HEK293 (cell line): ENCODE results near the gene PDYN.

Experiments
- GLIS1 ChIP-seq: fragments of 450-650 bp; formaldehyde crosslinking; IDR thresholded peaks from 2 replicates; pipeline ENCODE4 v1.5.1; 2016; ENCODE audit warnings: missing biosample characterization, missing genetic modification characterization
- ZNF324 ChIP-seq: fragments of 450-650 bp; formaldehyde crosslinking; IDR thresholded peaks from 2 replicates; pipeline ENCODE4 v1.5.1; 2016; ENCODE audit warnings: missing biosample characterization, missing genetic modification characterization
- ZNF335 ChIP-seq: fragments of 450-650 bp; formaldehyde crosslinking; conservative IDR thresholded peaks from 2 replicates; pipeline ENCODE4 v1.5.1; 2016; ENCODE audit warnings: missing biosample characterization, missing genetic modification characterization
- ZNF404 ChIP-seq: fragments of 450-650 bp; formaldehyde crosslinking; IDR thresholded peaks from 2 replicates; pipeline ENCODE4 v1.5.1; 2017; ENCODE audit warnings: missing biosample characterization, missing genetic modification characterization
- ZNF558 ChIP-seq: fragments of 450-650 bp; formaldehyde crosslinking; IDR thresholded peaks from 2 replicates; pipeline ENCODE4 v1.5.1; 2016; ENCODE audit warnings: missing biosample characterization, missing genetic modification characterization
- ZNF585B ChIP-seq: fragments of 450-650 bp; formaldehyde crosslinking; IDR thresholded peaks from 2 replicates; pipeline ENCODE4 v1.5.1; 2016; ENCODE audit warnings: missing biosample characterization, missing genetic modification characterization
- ZNF768 ChIP-seq: fragments of 450-650 bp; formaldehyde crosslinking; IDR thresholded peaks from 2 replicates; pipeline ENCODE4 v1.5.1; 2018; ENCODE audit warnings: missing biosample characterization, mild to moderate bottlenecking, missing genetic modification characterization
- TF ChIP-seq, protein P1 (sequence below): fragments of 450-650 bp; formaldehyde crosslinking; IDR thresholded peaks from 2 replicates; pipeline ENCODE4 v1.5.1; 2016; ENCODE audit warnings: missing biosample characterization, missing genetic modification characterization
- TF ChIP-seq, protein P2 (sequence below): fragments of 450-650 bp; formaldehyde crosslinking; IDR thresholded peaks from 2 replicates; pipeline ENCODE4 v1.5.1; 2016; ENCODE audit warnings: missing biosample characterization, missing genetic modification characterization
- TF ChIP-seq, protein P3 (sequence below): fragments of 450-650 bp; formaldehyde crosslinking; IDR thresholded peaks from 2 replicates; pipeline ENCODE4 v1.5.1; 2016; ENCODE audit warnings: missing biosample characterization, missing genetic modification characterization

DNA sequence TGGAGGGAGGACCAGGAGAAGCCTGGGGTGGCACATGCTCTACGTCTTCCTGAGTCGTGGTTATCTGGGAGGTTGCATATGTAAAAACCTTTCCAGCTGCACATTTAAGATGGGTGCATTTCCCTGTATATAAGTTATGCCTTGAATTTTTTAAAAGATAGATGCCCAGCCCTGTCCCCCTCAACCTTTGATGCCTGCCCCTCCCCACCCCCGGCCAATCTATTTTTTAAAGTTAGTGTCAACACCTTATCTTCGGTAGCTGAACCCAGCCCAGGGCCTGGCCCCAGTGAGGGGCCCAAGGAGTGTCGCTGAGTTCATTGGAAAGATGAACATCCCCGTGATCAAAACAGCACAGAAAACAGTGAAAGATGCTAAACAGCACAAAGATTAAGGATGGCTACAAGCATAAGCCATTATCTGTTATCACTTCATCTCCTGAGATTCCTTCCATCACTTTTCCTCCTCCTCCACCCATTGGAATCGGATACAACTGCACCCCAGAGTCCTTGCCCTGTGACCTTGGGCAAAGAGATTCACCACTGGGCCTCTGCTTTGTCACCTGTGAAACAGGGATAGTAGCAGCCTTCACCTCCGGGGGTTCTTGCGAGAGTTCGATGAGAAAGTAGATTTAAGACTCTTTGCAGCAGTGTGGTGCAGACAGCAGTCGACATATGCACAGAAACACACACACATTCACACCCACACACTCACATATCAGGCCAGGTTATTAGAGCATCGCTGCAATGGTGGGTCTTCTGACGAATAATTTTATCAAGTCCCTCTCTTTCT lies 51.2 kb downstream of the PDYN start:
- TF ChIP-seq, protein P1, sequence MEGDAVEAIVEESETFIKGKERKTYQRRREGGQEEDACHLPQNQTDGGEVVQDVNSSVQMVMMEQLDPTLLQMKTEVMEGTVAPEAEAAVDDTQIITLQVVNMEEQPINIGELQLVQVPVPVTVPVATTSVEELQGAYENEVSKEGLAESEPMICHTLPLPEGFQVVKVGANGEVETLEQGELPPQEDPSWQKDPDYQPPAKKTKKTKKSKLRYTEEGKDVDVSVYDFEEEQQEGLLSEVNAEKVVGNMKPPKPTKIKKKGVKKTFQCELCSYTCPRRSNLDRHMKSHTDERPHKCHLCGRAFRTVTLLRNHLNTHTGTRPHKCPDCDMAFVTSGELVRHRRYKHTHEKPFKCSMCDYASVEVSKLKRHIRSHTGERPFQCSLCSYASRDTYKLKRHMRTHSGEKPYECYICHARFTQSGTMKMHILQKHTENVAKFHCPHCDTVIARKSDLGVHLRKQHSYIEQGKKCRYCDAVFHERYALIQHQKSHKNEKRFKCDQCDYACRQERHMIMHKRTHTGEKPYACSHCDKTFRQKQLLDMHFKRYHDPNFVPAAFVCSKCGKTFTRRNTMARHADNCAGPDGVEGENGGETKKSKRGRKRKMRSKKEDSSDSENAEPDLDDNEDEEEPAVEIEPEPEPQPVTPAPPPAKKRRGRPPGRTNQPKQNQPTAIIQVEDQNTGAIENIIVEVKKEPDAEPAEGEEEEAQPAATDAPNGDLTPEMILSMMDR (tag by site-specific recombination): no peak
- TF ChIP-seq ZNF404: no peak
- TF ChIP-seq ZNF585B (tag by site-specific recombination): no peak
- TF ChIP-seq GLIS1 (tag by site-specific recombination): no peak
- no peak for TF ChIP-seq ZNF335 (tag by site-specific recombination)
- TF ChIP-seq, protein P2, sequence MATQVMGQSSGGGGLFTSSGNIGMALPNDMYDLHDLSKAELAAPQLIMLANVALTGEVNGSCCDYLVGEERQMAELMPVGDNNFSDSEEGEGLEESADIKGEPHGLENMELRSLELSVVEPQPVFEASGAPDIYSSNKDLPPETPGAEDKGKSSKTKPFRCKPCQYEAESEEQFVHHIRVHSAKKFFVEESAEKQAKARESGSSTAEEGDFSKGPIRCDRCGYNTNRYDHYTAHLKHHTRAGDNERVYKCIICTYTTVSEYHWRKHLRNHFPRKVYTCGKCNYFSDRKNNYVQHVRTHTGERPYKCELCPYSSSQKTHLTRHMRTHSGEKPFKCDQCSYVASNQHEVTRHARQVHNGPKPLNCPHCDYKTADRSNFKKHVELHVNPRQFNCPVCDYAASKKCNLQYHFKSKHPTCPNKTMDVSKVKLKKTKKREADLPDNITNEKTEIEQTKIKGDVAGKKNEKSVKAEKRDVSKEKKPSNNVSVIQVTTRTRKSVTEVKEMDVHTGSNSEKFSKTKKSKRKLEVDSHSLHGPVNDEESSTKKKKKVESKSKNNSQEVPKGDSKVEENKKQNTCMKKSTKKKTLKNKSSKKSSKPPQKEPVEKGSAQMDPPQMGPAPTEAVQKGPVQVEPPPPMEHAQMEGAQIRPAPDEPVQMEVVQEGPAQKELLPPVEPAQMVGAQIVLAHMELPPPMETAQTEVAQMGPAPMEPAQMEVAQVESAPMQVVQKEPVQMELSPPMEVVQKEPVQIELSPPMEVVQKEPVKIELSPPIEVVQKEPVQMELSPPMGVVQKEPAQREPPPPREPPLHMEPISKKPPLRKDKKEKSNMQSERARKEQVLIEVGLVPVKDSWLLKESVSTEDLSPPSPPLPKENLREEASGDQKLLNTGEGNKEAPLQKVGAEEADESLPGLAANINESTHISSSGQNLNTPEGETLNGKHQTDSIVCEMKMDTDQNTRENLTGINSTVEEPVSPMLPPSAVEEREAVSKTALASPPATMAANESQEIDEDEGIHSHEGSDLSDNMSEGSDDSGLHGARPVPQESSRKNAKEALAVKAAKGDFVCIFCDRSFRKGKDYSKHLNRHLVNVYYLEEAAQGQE (tag by site-specific recombination): no peak
- TF ChIP-seq, protein P3, sequence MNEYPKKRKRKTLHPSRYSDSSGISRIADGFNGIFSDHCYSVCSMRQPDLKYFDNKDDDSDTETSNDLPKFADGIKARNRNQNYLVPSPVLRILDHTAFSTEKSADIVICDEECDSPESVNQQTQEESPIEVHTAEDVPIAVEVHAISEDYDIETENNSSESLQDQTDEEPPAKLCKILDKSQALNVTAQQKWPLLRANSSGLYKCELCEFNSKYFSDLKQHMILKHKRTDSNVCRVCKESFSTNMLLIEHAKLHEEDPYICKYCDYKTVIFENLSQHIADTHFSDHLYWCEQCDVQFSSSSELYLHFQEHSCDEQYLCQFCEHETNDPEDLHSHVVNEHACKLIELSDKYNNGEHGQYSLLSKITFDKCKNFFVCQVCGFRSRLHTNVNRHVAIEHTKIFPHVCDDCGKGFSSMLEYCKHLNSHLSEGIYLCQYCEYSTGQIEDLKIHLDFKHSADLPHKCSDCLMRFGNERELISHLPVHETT (tag by site-specific recombination): no peak
- TF ChIP-seq ZNF558: no peak
- TF ChIP-seq ZNF768 (tag by site-specific recombination): no peak
- TF ChIP-seq ZNF324 (tag by site-specific recombination): no peak
